Stomach (tissue), 9 donors: ENCODE results near the gene DYSF. TPM values are rescaled to one million over a fixed set of nuclear protein-coding genes. Genes with fewer than 3 reads are reported as not detected.

ENCODE experiments used
- DNase-seq, 2 donors: peaks; one replicate each; pipeline versions ENCODE4 v3.0.0 to v3.0.0-alpha.2; 2013 to 2019
- H3K27ac ChIP-seq, 5 donors: fragments of 200-600 bp in 4 of 5; sonication (generic) in 4 of 5; one replicate each; pipeline ENCODE4 v1.5.1; 2013 to 2019; ENCODE audit warnings: mild to moderate bottlenecking in 1 of 5, moderate library complexity in 1 of 5
- H3K27me3 ChIP-seq, 3 donors: fragments of 200-600 bp; sonication (generic); one replicate each; pipeline ENCODE4 v1.5.1; 2017 to 2019; ENCODE audit warnings: mixed run types in 1 of 3
- H3K36me3 ChIP-seq, 4 donors: fragments of 200-600 bp; sonication (generic); 1 replicate in 3 of 4; 2 replicates in 1 of 4; pipeline ENCODE4 v1.5.1; 2016 to 2019
- H3K4me1 ChIP-seq, 4 donors: fragments of 200-600 bp; sonication (generic); one replicate each; pipeline ENCODE4 v1.5.1; 2016 to 2019
- H3K4me3 ChIP-seq, 4 donors: fragments of 200-600 bp; sonication (generic) in 3 of 4; one replicate each; pipeline ENCODE4 v1.5.1; 2016 to 2019; ENCODE audit warnings: mild to moderate bottlenecking in 1 of 4
- H3K9me3 ChIP-seq, 4 donors: fragments of 200-600 bp; sonication (generic); one replicate each; pipeline ENCODE4 v1.5.1; 2016 to 2019
- EP300 ChIP-seq: sonication (generic); formaldehyde crosslinking; IDR thresholded peaks from one replicate; pipeline ENCODE4 v1.6.1; 2017; ENCODE audit warnings: antibody characterized with exemption
- POLR2A ChIP-seq, 4 donors: fragments of 450-650 bp; IDR thresholded peaks; one replicate each; pipeline ENCODE4 v1.6.1; 2016; ENCODE audit warnings: antibody characterized with exemption in 4 of 4, control low read depth in 2 of 4, mild to moderate bottlenecking in 1 of 4, moderate library complexity in 1 of 4
- POLR2AphosphoS5 ChIP-seq, 3 donors: sonication (generic); formaldehyde crosslinking; IDR thresholded peaks; one replicate each; pipeline ENCODE4 v1.6.1; 2016; ENCODE audit warnings: antibody characterized with exemption in 3 of 3
- WGBS, 5 donors: extraction: QIAGEN DNeasy Blood & Tissue Kit in 3 of 5; methylation state at CpG; one replicate each; pipeline versions ENCODE4 v1.1.5 to v1.1.7; 2013 to 2018; 5-methylcytosine and 5-hydroxymethylcytosine counted together
- intact Hi-C: fragments of 100-400 bp; cut with DNase I; formaldehyde crosslinking; loops from one replicate; pipeline ENCODE4 v1.15.1; 2023; ENCODE audit warnings: low total_unique reads
- polyA plus RNA-seq, 3 donors: library from polyadenylated mRNA; stranded (reverse); fragments of 200-250 nt; gene quantifications; one replicate each; pipeline ENCODE4 v1.2.3, GENCODE V29; 2013
- total RNA-seq, 5 donors: library from RNA; depleted of rRNA; stranded (reverse); fragments of >200 nt; gene quantifications; one replicate each; pipeline versions ENCODE4 v1.1.0 to v1.2.3, GENCODE V29; 2014 to 2016
- TF ChIP-seq, protein P1 (sequence below), 7 experiments: fragments of 450-650 bp in 4 of 7; fragments of 200-600 bp in 3 of 7; sonication (generic) in 3 of 7; IDR thresholded peaks; one replicate each; pipeline ENCODE4 v1.5.1; 2016 to 2019; ENCODE audit warnings: antibody characterized with exemption in 7 of 7, control low read depth in 2 of 7, mild to moderate bottlenecking in 1 of 7
- donor health status: healthy with polysubstance abuse.
- donor health status: Bipolar disorder and iron deficiency.
- donor health status: healthy.

Gene DYSF
- total and polyA plus RNA-seq, 8 donors = 2.1 to 13.4 (median 6.1) TPM

DNA sequence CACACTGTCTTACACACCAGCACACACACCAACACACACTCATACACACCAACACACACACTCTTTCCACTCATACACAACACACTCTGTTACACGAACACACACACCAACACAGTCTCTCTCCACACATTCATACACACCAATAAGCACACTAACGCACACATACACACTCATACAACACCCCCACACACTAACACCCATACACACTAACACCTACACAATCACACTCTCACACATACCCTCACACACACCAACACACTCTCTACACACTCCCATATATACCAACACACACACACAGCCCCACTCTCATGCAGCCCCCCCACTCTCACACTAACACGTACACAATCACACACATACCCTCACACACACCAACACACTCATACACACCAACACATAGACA lies 123.8 kb downstream of the DYSF start:
- intact Hi-C loops = no loop called here
- TF ChIP-seq, protein P1, sequence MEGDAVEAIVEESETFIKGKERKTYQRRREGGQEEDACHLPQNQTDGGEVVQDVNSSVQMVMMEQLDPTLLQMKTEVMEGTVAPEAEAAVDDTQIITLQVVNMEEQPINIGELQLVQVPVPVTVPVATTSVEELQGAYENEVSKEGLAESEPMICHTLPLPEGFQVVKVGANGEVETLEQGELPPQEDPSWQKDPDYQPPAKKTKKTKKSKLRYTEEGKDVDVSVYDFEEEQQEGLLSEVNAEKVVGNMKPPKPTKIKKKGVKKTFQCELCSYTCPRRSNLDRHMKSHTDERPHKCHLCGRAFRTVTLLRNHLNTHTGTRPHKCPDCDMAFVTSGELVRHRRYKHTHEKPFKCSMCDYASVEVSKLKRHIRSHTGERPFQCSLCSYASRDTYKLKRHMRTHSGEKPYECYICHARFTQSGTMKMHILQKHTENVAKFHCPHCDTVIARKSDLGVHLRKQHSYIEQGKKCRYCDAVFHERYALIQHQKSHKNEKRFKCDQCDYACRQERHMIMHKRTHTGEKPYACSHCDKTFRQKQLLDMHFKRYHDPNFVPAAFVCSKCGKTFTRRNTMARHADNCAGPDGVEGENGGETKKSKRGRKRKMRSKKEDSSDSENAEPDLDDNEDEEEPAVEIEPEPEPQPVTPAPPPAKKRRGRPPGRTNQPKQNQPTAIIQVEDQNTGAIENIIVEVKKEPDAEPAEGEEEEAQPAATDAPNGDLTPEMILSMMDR (IDR thresholded peaks at IDR 0.05) = no peak
- TF ChIP-seq POLR2AphosphoS5 (IDR thresholded peaks at IDR 0.05) (no peak), POLR2A (IDR thresholded peaks at IDR 0.05) (no peak), EP300 (no peak)
- no peaks in the 10 kb centered on the region for H3K27me3 ChIP-seq
- H3K36me3 ChIP-seq = peaks cover 0 to 20% (median 4%) of the 10 kb centered on the region in 4 donors
- H3K27ac ChIP-seq = peak overlapping the region in 2 of 5 donors; percentile 13 to 83
- no peaks in the 10 kb centered on the region for H3K4me1 ChIP-seq
- H3K4me3 ChIP-seq = no peak overlapping the region
- 78 to 94% (median 88%) methylated on average over 3 of the region's 3 CpGs for WGBS, 5 donors
- H3K9me3 ChIP-seq = no peaks in the 10 kb centered on the region
- DNase-seq = no peak

DNA sequence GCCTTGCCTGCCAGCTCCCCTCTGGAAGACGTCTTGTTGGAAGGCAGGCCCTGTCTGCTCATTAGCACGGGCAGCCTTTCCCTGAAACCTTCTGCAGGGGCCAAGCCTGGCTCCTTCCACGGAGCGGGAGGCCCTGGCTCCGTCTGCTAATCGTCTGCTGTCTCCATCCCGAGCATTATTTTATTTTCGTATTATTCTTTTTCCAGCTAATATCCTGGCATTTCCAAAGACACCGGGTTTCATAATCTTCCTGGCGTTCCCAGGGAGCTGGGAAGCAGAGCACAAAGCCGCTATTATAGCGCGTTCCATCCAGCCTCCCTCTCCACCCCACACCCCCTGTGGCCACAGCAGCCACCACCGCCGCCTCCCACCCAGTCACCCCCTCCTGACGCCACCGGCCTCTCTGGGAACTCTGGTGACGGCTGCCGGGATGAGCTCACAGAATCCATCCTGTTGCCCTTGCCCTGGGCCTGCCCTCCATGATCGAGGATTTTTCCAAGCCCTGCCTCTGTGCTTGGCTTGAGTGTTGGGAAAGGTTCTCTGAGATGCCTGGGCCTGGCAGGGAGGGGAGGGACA lies 125.5 kb downstream of the DYSF start:
- peaks cover 0 to 8% (median 0%) of the 10 kb centered on the region in 4 donors for H3K36me3 ChIP-seq
- TF ChIP-seq POLR2AphosphoS5 (IDR thresholded peaks at IDR 0.05) (peak in 1 of 3 donors; percentile 4), EP300 (no peak)
- H3K9me3 ChIP-seq = no peaks in the 10 kb centered on the region
- H3K27ac ChIP-seq = peak overlapping the region in 4 of 5 donors; percentile 32 to 83 (median 55)
- no peak overlapping the region for H3K4me3 ChIP-seq
- H3K4me1 ChIP-seq = no peaks in the 10 kb centered on the region
- no peaks in the 10 kb centered on the region for H3K27me3 ChIP-seq
- peak in 1 of 2 donors; percentile 65 for DNase-seq
- 66 to 87% (median 82%) methylated on average over 20 of the region's 20 CpGs for WGBS, 5 donors
- intact Hi-C loops = no loop called here

DNA sequence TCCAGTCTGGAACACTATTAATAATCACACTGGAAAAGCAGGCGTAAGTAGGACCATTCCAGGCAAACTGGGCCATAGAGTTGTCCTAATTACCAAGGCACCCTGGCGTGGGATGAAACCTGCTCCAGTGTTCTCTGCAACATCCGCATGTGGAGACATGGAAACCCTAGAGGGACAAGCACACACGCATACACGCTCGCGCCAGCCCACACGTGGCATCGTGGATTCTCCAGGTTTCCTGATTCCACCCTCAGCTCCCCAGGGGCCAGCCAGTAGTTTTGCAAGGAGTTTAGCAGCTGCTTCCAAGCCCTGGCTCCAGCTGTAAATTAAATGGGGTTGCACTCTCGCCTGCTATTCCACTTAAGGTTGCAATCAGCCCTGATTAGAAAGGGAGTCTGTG lies 127.7 kb downstream of the DYSF start:
- no peak for TF ChIP-seq POLR2AphosphoS5 (IDR thresholded peaks at IDR 0.05)
- TF ChIP-seq POLR2A (IDR thresholded peaks at IDR 0.05) = no peak
- TF ChIP-seq EP300 = no peak
- TF ChIP-seq, protein P1 (IDR thresholded peaks at IDR 0.05) = no peak
- Histone ChIP-seq H3K36me3 (peaks cover 0 to 3% (median 0%) of the 10 kb centered on the region in 4 donors), H3K27me3 (no peaks in the 10 kb centered on the region), H3K27ac (no peak overlapping the region), H3K4me3 (no peak overlapping the region), H3K4me1 (no peaks in the 10 kb centered on the region), H3K9me3 (no peaks in the 10 kb centered on the region)
- intact Hi-C loops = no loop called here
- 85 to 92% (median 89%) methylated on average over 10 of the region's 10 CpGs for WGBS, 5 donors
- no peak for DNase-seq

DNA sequence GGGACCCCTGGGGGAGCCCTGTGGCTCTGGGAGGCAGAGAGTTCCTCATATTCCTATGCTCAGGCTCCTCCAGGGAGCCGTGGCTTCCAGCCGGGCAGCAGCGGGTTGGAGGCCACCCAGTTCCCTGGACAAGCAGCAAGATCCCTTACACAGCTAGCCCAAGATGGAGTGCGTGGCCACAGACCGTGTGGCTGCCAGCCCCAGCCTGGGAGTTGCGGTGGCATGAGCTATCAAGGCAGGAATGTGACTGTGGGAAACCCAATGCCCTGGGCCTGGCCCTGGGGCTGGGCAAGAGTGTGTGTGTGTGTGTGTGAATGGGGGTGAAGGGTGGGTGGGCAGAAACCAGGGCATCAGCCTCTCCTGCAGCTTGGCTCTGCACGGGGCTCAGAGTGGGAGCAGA lies 130.5 kb downstream of the DYSF start:
- Histone ChIP-seq H3K4me1 (no peaks in the 10 kb centered on the region), H3K9me3 (no peaks in the 10 kb centered on the region), H3K4me3 (no peak overlapping the region), H3K36me3 (peaks cover 0 to 2% (median 0%) of the 10 kb centered on the region in 4 donors), H3K27ac (no peak overlapping the region), H3K27me3 (no peaks in the 10 kb centered on the region)
- TF ChIP-seq EP300 (no peak), POLR2A (IDR thresholded peaks at IDR 0.05) (no peak), POLR2AphosphoS5 (IDR thresholded peaks at IDR 0.05) (no peak)
- TF ChIP-seq, protein P1 (IDR thresholded peaks at IDR 0.05) = no peak
- intact Hi-C loops = no loop called here
- WGBS, 5 donors = 78 to 93% (median 89%) methylated on average over 5 to 7 of the region's 7 CpGs
- DNase-seq = no peak

DNA sequence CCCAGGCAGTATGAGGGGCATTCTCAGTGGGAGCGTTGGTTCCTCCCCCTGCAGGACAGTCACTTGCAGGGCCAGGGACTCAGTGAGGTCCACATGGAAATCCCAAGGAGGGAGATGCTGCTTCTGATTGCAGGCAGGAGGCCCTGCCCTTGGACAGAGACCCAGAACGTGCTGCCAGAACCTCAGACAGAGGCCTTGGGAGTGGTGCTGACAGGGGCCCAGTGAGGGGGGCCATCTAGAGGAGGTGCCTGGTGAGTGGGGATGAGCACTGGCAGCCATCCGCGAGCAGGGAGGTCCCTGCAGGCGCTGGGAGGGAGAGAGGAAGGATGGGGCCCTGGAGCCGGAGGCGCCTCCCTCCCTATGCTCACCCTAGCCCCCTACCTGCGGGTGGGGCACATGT lies 133.1 kb downstream of the DYSF start:
- 66 to 91% (median 86%) methylated on average over 7 to 8 of the region's 8 CpGs for WGBS, 5 donors
- intact Hi-C loops = no loop called here
- peak in 1 of 2 donors; percentile 30 for DNase-seq

More for the DNA sequence above, 133.1 kb downstream of the DYSF start:
- no peaks in the 10 kb centered on the region for H3K27me3 ChIP-seq
- H3K27ac ChIP-seq = no peak overlapping the region
- no peak overlapping the region for H3K4me3 ChIP-seq
- no peaks in the 10 kb centered on the region for H3K9me3 ChIP-seq
- no peaks in the 10 kb centered on the region for H3K4me1 ChIP-seq
- TF ChIP-seq, protein P1 (IDR thresholded peaks at IDR 0.05) = no peak
- TF ChIP-seq POLR2AphosphoS5 (IDR thresholded peaks at IDR 0.05) (no peak), POLR2A (IDR thresholded peaks at IDR 0.05) (no peak), EP300 (no peak)
- peaks cover 0 to 21% (median 8%) of the 10 kb centered on the region in 4 donors for H3K36me3 ChIP-seq
